NCI-H2227 (cell line): Measurements from ENCODE around the gene CCDC69.
"Not testable (repeated sequence)": the region's sequence is repeated elsewhere in the genome, so short reads cannot be mapped to it uniquely, and the experiment has no call there.

Source experiments
- DNase-seq: peaks from one replicate; lab custom pipeline; 2025; ENCODE audit not compliant: unreplicated experiment; lab: John Stamatoyannopoulos, UW

CCDC69 gene

GRCh38 chr5:151223447-151224264 is at the start of gene CCDC69:
Gene CCDC69, minus strand, starts transcription at chr5:151224092. Its CDS starts 122 bp downstream, at chr5:151223970.
- peak; percentile 71 for DNase-seq

- DNase-seq: no peak
Observed at GRCh38 chr5:151271336-151271735, 47.4 kb upstream of the CCDC69 start.

- DNase-seq: no peak
Observed at GRCh38 chr5:151270599-151270998, 46.7 kb upstream of the CCDC69 start.

- no peak for DNase-seq
Observed at GRCh38 chr5:151267491-151268260, 43.8 kb upstream of the CCDC69 start.

- DNase-seq: no peak
Observed at GRCh38 chr5:151264113-151264512, 40.2 kb upstream of the CCDC69 start.

- DNase-seq: no peak
Observed at GRCh38 chr5:151262532-151262931, 38.6 kb upstream of the CCDC69 start.

GRCh38 chr5:151259931-151260330 is 36.0 kb upstream of the CCDC69 start:
- DNase-seq: no peak

- DNase-seq: no peak
Observed at GRCh38 chr5:151258816-151259215, 34.9 kb upstream of the CCDC69 start.

- DNase-seq: no peak
Observed at GRCh38 chr5:151258201-151258611, 34.3 kb upstream of the CCDC69 start.

- DNase-seq: no peak
Observed at GRCh38 chr5:151257731-151258181, 33.9 kb upstream of the CCDC69 start.

- DNase-seq: no peak
Observed at GRCh38 chr5:151255621-151256286, 31.9 kb upstream of the CCDC69 start.

GRCh38 chr5:151254990-151255389 is 31.1 kb upstream of the CCDC69 start:
- DNase-seq: not testable (repeated sequence)

- DNase-seq: no peak
Observed at GRCh38 chr5:151254556-151254955, 30.7 kb upstream of the CCDC69 start.

GRCh38 chr5:151253605-151253950 is 29.7 kb upstream of the CCDC69 start:
- DNase-seq: no peak

GRCh38 chr5:151252762-151253604 is 29.1 kb upstream of the CCDC69 start, which contains the start of gene GM2A:
Gene GM2A, plus strand, starts transcription at chr5:151253185. Its CDS starts 32 bp downstream, at chr5:151253217.
- DNase-seq: peak; percentile 98

GRCh38 chr5:151251621-151252020 is 27.7 kb upstream of the CCDC69 start:
- no peak for DNase-seq

- no peak for DNase-seq
Observed at GRCh38 chr5:151251001-151251551, 27.2 kb upstream of the CCDC69 start.

- DNase-seq: no peak
Observed at GRCh38 chr5:151250346-151251000, 26.6 kb upstream of the CCDC69 start.

GRCh38 chr5:151249281-151249680 is 25.4 kb upstream of the CCDC69 start:
- no peak for DNase-seq

GRCh38 chr5:151248651-151249050 is 24.8 kb upstream of the CCDC69 start:
- no peak for DNase-seq
